DOHH2 (cell line): Measurements from ENCODE around the gene SUPT3H.

Experiments
- H3F3A ChIP-seq: fragments of 200-600 bp; sonication (generic), shearing (Covaris generic); 2 replicates; pipeline ENCODE4 v1.6.0; 2016; ENCODE audit warnings: antibody characterized with exemption, mild to moderate bottlenecking; ENCODE audit not compliant: control insufficient read depth, insufficient read depth
- H3K27ac ChIP-seq: fragments of 200-600 bp; sonication (generic); 2 replicates; pipeline ENCODE4 v1.5.1; 2014; ENCODE audit warnings: low read depth, mild to moderate bottlenecking, low read length, moderate library complexity
- H3K27me3 ChIP-seq: fragments of 200-600 bp; sonication (generic); 2 replicates; pipeline ENCODE4 v1.6.1; 2014; ENCODE audit warnings: mild to moderate bottlenecking, low read length, mixed read lengths; ENCODE audit not compliant: control insufficient read depth
- H3K36me3 ChIP-seq: fragments of 200-600 bp; sonication (generic); 2 replicates; pipeline ENCODE4 v1.6.1; 2014; ENCODE audit warnings: mild to moderate bottlenecking, low read length, moderate library complexity, mixed read lengths; ENCODE audit not compliant: control insufficient read depth
- H3K4me1 ChIP-seq: fragments of 200-600 bp; sonication (generic); 2 replicates; pipeline ENCODE4 v1.6.1; 2014; ENCODE audit warnings: mild to moderate bottlenecking, low read length, mixed read lengths; ENCODE audit not compliant: control insufficient read depth
- H3K4me2 ChIP-seq: fragments of 200-600 bp; sonication (generic); 2 replicates; pipeline ENCODE4 v1.6.0; 2014; ENCODE audit warnings: mild to moderate bottlenecking, low read length, moderate library complexity
- H3K4me3 ChIP-seq: fragments of 200-600 bp; sonication (generic); 2 replicates; pipeline ENCODE4 v1.5.1; 2014; ENCODE audit warnings: mild to moderate bottlenecking, low read length, mixed read lengths
- H3K79me2 ChIP-seq: fragments of 200-600 bp; sonication (generic); 2 replicates; pipeline ENCODE4 v1.6.1; 2014; ENCODE audit warnings: mild to moderate bottlenecking, low read length, mixed read lengths; ENCODE audit not compliant: control insufficient read depth
- H3K9me2 ChIP-seq: fragments of 200-600 bp; sonication (generic); replicated peaks from 2 replicates; pipeline ENCODE4 v1.6.1; 2014; ENCODE audit warnings: mild to moderate bottlenecking, low read length, mixed read lengths; ENCODE audit not compliant: control insufficient read depth
- H3K9me3 ChIP-seq: fragments of 200-600 bp; sonication (generic); 2 replicates; pipeline ENCODE4 v1.6.1; 2014; ENCODE audit warnings: antibody characterized with exemption, low read length, mixed read lengths; ENCODE audit not compliant: control insufficient read depth, insufficient read depth
- H4K20me1 ChIP-seq: fragments of 200-600 bp; sonication (generic); 2 replicates; pipeline ENCODE4 v1.6.0; 2014; ENCODE audit warnings: low read depth, mild to moderate bottlenecking, antibody characterized with exemption, low read length, moderate library complexity; ENCODE audit not compliant: control insufficient read depth, insufficient read depth
- CTCF ChIP-seq: fragments of 200-600 bp; sonication (generic); IDR thresholded peaks from one replicate; pipeline ENCODE4 v1.5.1; 2014; ENCODE audit warnings: antibody characterized with exemption, mild to moderate bottlenecking, low read depth, low read length; ENCODE audit not compliant: poor library complexity, severe bottlenecking
- EZH2phosphoT487 ChIP-seq: fragments of 200-600 bp; sonication (generic); IDR thresholded peaks from 2 replicates; pipeline ENCODE4 v1.6.1; 2017; ENCODE audit warnings: borderline replicate concordance, mild to moderate bottlenecking, antibody characterized with exemption, low read length, moderate library complexity, mixed read lengths

SUPT3H gene

DNA sequence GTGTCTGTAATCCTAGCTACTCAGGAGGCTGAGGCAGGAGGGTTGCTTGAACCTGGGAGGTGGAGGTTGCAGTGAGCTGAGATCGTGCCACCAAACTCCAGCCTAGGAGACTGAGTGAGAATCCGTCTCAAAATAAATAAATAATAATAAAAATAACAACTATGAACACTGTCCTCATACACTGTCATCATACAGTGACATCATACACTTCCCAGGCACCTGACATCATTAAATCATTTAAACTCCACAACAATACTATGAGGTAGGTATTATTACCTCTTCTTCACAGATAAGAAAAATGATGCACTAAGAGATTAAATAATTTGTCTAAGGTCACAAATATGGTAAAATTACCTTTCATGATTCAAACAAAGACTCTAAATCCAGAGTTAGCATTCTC is 250.5 kb downstream of the SUPT3H start:
- Histone ChIP-seq H3F3A (no peaks in the 10 kb centered on the region), H4K20me1 (no peaks in the 10 kb centered on the region), H3K27ac (no peak overlapping the region), H3K27me3 (no peaks in the 10 kb centered on the region), H3K79me2 (no peaks in the 10 kb centered on the region), H3K9me3 (no peaks in the 10 kb centered on the region), H3K9me2 (no peaks in the 10 kb centered on the region), H3K36me3 (no peaks in the 10 kb centered on the region), H3K4me1 (no peaks in the 10 kb centered on the region), H3K4me3 (no peak overlapping the region), H3K4me2 (no peak overlapping the region)
- TF ChIP-seq EZH2phosphoT487 = no peak

- Histone ChIP-seq H3K36me3 (no peaks in the 10 kb centered on the region), H3K4me1 (no peaks in the 10 kb centered on the region), H3K4me3 (no peak overlapping the region), H4K20me1 (no peaks in the 10 kb centered on the region), H3K9me3 (no peaks in the 10 kb centered on the region), H3K4me2 (no peak overlapping the region), H3K9me2 (no peaks in the 10 kb centered on the region), H3K27me3 (no peaks in the 10 kb centered on the region), H3F3A (no peaks in the 10 kb centered on the region), H3K79me2 (no peaks in the 10 kb centered on the region), H3K27ac (no peak overlapping the region)
- TF ChIP-seq CTCF (no peak), EZH2phosphoT487 (no peak)
Measured at GRCh38 chr6:45126033-45126432, 251.7 kb downstream of the SUPT3H start.

- no peaks in the 10 kb centered on the region for H3K27me3 ChIP-seq
- no peaks in the 10 kb centered on the region for H3K4me1 ChIP-seq
- H3K36me3 ChIP-seq = no peaks in the 10 kb centered on the region
- no peaks in the 10 kb centered on the region for H3K9me2 ChIP-seq
- no peak overlapping the region for H3K4me3 ChIP-seq
- no peak overlapping the region for H3K4me2 ChIP-seq
- H3K27ac ChIP-seq = no peak overlapping the region
- H3F3A ChIP-seq = no peaks in the 10 kb centered on the region
- no peaks in the 10 kb centered on the region for H3K79me2 ChIP-seq
- H3K9me3 ChIP-seq = no peaks in the 10 kb centered on the region
- TF ChIP-seq CTCF = no peak
- no peak for TF ChIP-seq EZH2phosphoT487
- H4K20me1 ChIP-seq = no peaks in the 10 kb centered on the region
Measured at GRCh38 chr6:45123023-45123422, 254.7 kb downstream of the SUPT3H start.

GRCh38 chr6:45118754-45119153 is 259.0 kb downstream of the SUPT3H start:
- Histone ChIP-seq H3K9me2 (no peaks in the 10 kb centered on the region), H3K4me2 (no peak overlapping the region), H3K36me3 (no peaks in the 10 kb centered on the region), H3F3A (no peaks in the 10 kb centered on the region), H3K4me3 (no peak overlapping the region), H3K27ac (no peak overlapping the region), H3K4me1 (no peaks in the 10 kb centered on the region), H3K27me3 (no peaks in the 10 kb centered on the region), H3K79me2 (no peaks in the 10 kb centered on the region), H4K20me1 (no peaks in the 10 kb centered on the region), H3K9me3 (no peaks in the 10 kb centered on the region)
- no peak for TF ChIP-seq CTCF
- no peak for TF ChIP-seq EZH2phosphoT487
